ENCODE measurements around the gene CCDC81.

CCDC81 gene

GRCh38 chr11:86464509-86465221, 90.0 kb downstream of the CCDC81 start:
- TF ChIP-seq CTCF (IDR thresholded peaks at IDR 0.05; ENCODE audit: extremely low read depth, missing control alignments) = no peak
- no peak for DNase-seq (ENCODE audit: low spot score)

GRCh38 chr11:86468169-86468568, 93.5 kb downstream of the CCDC81 start:
- no peak for DNase-seq (ENCODE audit: low spot score)
- no peak for TF ChIP-seq CTCF (IDR thresholded peaks at IDR 0.05; ENCODE audit: extremely low read depth, missing control alignments)

- DNase-seq (ENCODE audit: low spot score) = no peak
- no peak for TF ChIP-seq CTCF (IDR thresholded peaks at IDR 0.05; ENCODE audit: extremely low read depth, missing control alignments)
Measured at GRCh38 chr11:86469491-86470388, 95.1 kb downstream of the CCDC81 start.

Data from GM20000 (cell line).